SK-N-SH (cell line): Measurements from ENCODE around the gene RAPGEF4. TPM values are rescaled to one million over a fixed set of nuclear protein-coding genes. Genes with fewer than 3 reads are reported as not detected.

Experiments
- CTCF ChIA-PET: fragments of 300-600, 350-600 bp; formaldehyde crosslinking; extraction: SDS; loops from one replicate; lab custom pipeline; 2021; lab: Yijun Ruan, JAX
- POLR2A ChIA-PET: fragments of 350-600 bp; sonication (Branson Sonifier 250); formaldehyde crosslinking; extraction: SDS; loops from one replicate; lab custom pipeline; 2020; ENCODE audit warnings: antibody characterized with exemption, inconsistent platforms; lab: Yijun Ruan, JAX
- DNase-seq: peaks from one replicate; pipeline ENCODE4 v3.0.0; 2012
- H2AFZ ChIP-seq: fragments of 200-600 bp; sonication (generic); 2 replicates; pipeline ENCODE4 v1.8.1; 2016; ENCODE audit warnings: antibody characterized with exemption, mild to moderate bottlenecking, low read depth
- H3F3A ChIP-seq: fragments of 200-600 bp; sonication (generic); replicated peaks from 2 replicates; pipeline ENCODE3; 2016; ENCODE audit warnings: antibody characterized with exemption, mild to moderate bottlenecking; ENCODE audit not compliant: insufficient read depth
- H3K27ac ChIP-seq, 2 experiments: fragments of 200-500 bp in 1 of 2; fragments of 200-600 bp in 1 of 2; sonication (Bioruptor generic) in 1 of 2; sonication (generic), shearing (Covaris generic) in 1 of 2; 2 replicates each; pipeline versions ENCODE4 v1.5.1 to v1.6.1; 2014 to 2016; ENCODE audit warnings: low read depth in 2 of 2, inconsistent platforms in 1 of 2, low read length in 1 of 2, mild to moderate bottlenecking in 1 of 2, mixed read lengths in 1 of 2
- H3K27me3 ChIP-seq: fragments of 200-600 bp; sonication (generic), shearing (Covaris generic); 2 replicates; pipeline ENCODE4 v1.6.1; 2016; ENCODE audit warnings: mixed run types; ENCODE audit not compliant: insufficient read depth
- H3K36me3 ChIP-seq, 2 experiments: fragments of 200-500 bp in 1 of 2; fragments of 200-600 bp in 1 of 2; sonication (Bioruptor generic) in 1 of 2; sonication (generic) in 1 of 2; replicated peaks in 1 of 2; 2 replicates each; pipeline versions ENCODE3 to v1.5.1; 2014 to 2016; ENCODE audit warnings: low read length in 1 of 2, mild to moderate bottlenecking in 1 of 2; ENCODE audit not compliant: insufficient read depth in 2 of 2, control insufficient read depth in 1 of 2
- H3K4me1 ChIP-seq, 2 experiments: fragments of 200-500 bp in 1 of 2; fragments of 200-600 bp in 1 of 2; sonication (Bioruptor generic) in 1 of 2; sonication (generic), shearing (Covaris generic) in 1 of 2; 2 replicates each; pipeline versions ENCODE4 v1.5.1 to v1.6.1; 2014 to 2016; ENCODE audit warnings: low read depth in 1 of 2, low read length in 1 of 2, mixed run types in 1 of 2; ENCODE audit not compliant: insufficient read depth in 2 of 2, control insufficient read depth in 1 of 2
- H3K4me2 ChIP-seq: fragments of 200-600 bp; sonication (generic), shearing (Covaris generic); 2 replicates; pipeline ENCODE4 v1.6.1; 2017; ENCODE audit warnings: mixed run types
- H3K4me3 ChIP-seq, 2 experiments: fragments of 200-500 bp in 1 of 2; fragments of 200-600 bp in 1 of 2; sonication (Bioruptor generic) in 1 of 2; sonication (generic), shearing (Covaris generic) in 1 of 2; 2 replicates each; pipeline versions ENCODE4 v1.5.1 to v1.8.1; 2014 to 2016; ENCODE audit warnings: low read depth in 2 of 2, inconsistent platforms in 1 of 2, low read length in 1 of 2, mild to moderate bottlenecking in 1 of 2, mixed read lengths in 1 of 2, moderate library complexity in 1 of 2
- H3K79me2 ChIP-seq: fragments of 200-600 bp; sonication (generic); 2 replicates; pipeline ENCODE4 v1.8.1; 2017; ENCODE audit warnings: mild to moderate bottlenecking; ENCODE audit not compliant: insufficient read depth
- H3K9ac ChIP-seq: fragments of 200-600 bp; sonication (generic); 2 replicates; pipeline ENCODE4 v1.6.1; 2017; ENCODE audit warnings: mixed run types
- H3K9me2 ChIP-seq: fragments of 200-600 bp; sonication (generic); 2 replicates; pipeline ENCODE4 v1.6.1; 2017; ENCODE audit warnings: mixed run types
- H3K9me3 ChIP-seq: fragments of 200-600 bp; sonication (generic); 2 replicates; pipeline ENCODE4 v1.6.1; 2017; ENCODE audit warnings: mixed run types, mild to moderate bottlenecking, moderate library complexity
- H4K20me1 ChIP-seq: fragments of 200-600 bp; sonication (generic); 2 replicates; pipeline ENCODE4 v1.6.1; 2017; ENCODE audit warnings: mild to moderate bottlenecking, mixed run types; ENCODE audit not compliant: insufficient read depth
- ELF1 ChIP-seq: IDR thresholded peaks from 2 replicates; pipeline ENCODE4 v1.4.0; 2012
- EP300 ChIP-seq, 2 experiments: IDR thresholded peaks; 2 replicates each; pipeline versions ENCODE4 v1.4.0 to v1.6.1; 2012; ENCODE audit warnings: borderline replicate concordance in 1 of 2, low read depth in 1 of 2, low read length in 1 of 2
- FOXM1 ChIP-seq: IDR thresholded peaks from 2 replicates; pipeline ENCODE4 v1.4.0; 2012; ENCODE audit warnings: low read depth, mild to moderate bottlenecking
- JUND ChIP-seq: IDR thresholded peaks from 2 replicates; pipeline ENCODE4 v1.4.0; 2012
- MAX ChIP-seq: IDR thresholded peaks from 2 replicates; pipeline ENCODE4 v1.4.0; 2012; ENCODE audit warnings: low read depth
- MEF2A ChIP-seq: IDR thresholded peaks from 2 replicates; pipeline ENCODE4 v1.4.0; 2012; ENCODE audit warnings: low read depth, borderline replicate concordance
- MXI1 ChIP-seq: IDR thresholded peaks from 2 replicates; pipeline ENCODE4 v1.6.1; 2012; ENCODE audit warnings: mild to moderate bottlenecking, low read depth, low read length, improper control_type of control experiment
- RAD21 ChIP-seq: IDR thresholded peaks from 2 replicates; pipeline ENCODE4 v1.6.1; 2012; ENCODE audit warnings: mild to moderate bottlenecking, low read length
- RCOR1 ChIP-seq: fragments of 150-350 bp; IDR thresholded peaks from 2 replicates; pipeline ENCODE4 v1.6.1; 2017; ENCODE audit warnings: antibody characterized with exemption, low read length
- REST ChIP-seq: IDR thresholded peaks from 2 replicates; pipeline ENCODE4 v1.6.1; 2012; ENCODE audit warnings: mild to moderate bottlenecking, low read depth, low read length, moderate library complexity
- RFX5 ChIP-seq: IDR thresholded peaks from 2 replicates; pipeline ENCODE4 v1.6.1; 2012; ENCODE audit warnings: mild to moderate bottlenecking, improper control_type of control experiment, low read length
- SMC3 ChIP-seq: IDR thresholded peaks from 2 replicates; pipeline ENCODE4 v1.6.1; 2012; ENCODE audit warnings: low read depth, low read length, improper control_type of control experiment
- TAF1 ChIP-seq: IDR thresholded peaks from 2 replicates; pipeline ENCODE4 v1.6.1; 2012; ENCODE audit warnings: low read depth, mild to moderate bottlenecking, low read length, moderate library complexity, borderline replicate concordance
- TCF12 ChIP-seq: IDR thresholded peaks from 2 replicates; pipeline ENCODE4 v1.4.0; 2012
- TEAD4 ChIP-seq: IDR thresholded peaks from 2 replicates; pipeline ENCODE4 v1.4.0; 2012; ENCODE audit warnings: mild to moderate bottlenecking, borderline replicate concordance; ENCODE audit not compliant: insufficient read depth
- USF2 ChIP-seq: fragments of 150-350 bp; IDR thresholded peaks from 2 replicates; pipeline ENCODE4 v1.6.1; 2017; ENCODE audit warnings: antibody characterized with exemption, low read length, low read depth, borderline replicate concordance
- ZBTB33 ChIP-seq: IDR thresholded peaks from 2 replicates; pipeline ENCODE4 v1.4.0; 2012; ENCODE audit warnings: low read depth, borderline replicate concordance
- WGBS: methylation state at CpG from one replicate; pipeline ENCODE4 v1.1.6; 2017; ENCODE audit warnings: low lambda C conversion rate; 5-methylcytosine and 5-hydroxymethylcytosine counted together
- polyA plus RNA-seq, 3 experiments: library from polyadenylated mRNA; depleted of rRNA; stranded (reverse); fragments of >200 nt; gene quantifications; 2 replicates each; pipeline ENCODE4 v1.2.3, GENCODE V29; 2012

Gene RAPGEF4
- polyA plus RNA-seq, 1 of the 3 experiments (the other 2 are of a cell fraction), result 0.30 TPM

DNA sequence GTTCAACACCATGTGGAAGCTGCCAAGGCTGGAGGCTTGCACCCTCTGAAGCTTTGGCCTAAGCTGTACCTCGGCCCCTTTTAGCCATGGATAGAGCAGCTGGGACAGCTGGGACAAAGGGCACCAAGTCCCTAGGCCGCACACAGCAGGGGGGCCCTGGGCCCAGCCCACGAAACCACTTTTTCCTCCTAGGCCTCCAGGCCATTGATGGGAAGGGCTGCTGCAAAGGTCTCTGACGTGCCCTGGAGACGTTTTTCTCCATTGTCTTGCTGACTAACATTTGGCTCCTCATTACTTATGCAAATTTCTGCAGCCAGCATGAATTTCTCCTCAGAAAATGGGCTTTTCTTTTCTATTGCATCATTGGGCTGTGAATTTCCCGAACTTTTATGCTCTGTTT lies 13.7 kb downstream of the RAPGEF4 start:
- no peak overlapping the region for H3K4me2 ChIP-seq
- no peaks in the 10 kb centered on the region for H3K9me2 ChIP-seq
- DNase-seq, result no peak
- ChIA-PET POLR2A (no interaction called here), CTCF (no interaction called here)
- H2AFZ ChIP-seq, result no peak overlapping the region
- no peaks in the 10 kb centered on the region for H3F3A ChIP-seq
- H3K79me2 ChIP-seq, result no peaks in the 10 kb centered on the region
- no peaks in the 10 kb centered on the region for H3K36me3 ChIP-seq
- H3K27me3 ChIP-seq, result no peaks in the 10 kb centered on the region
- no peaks in the 10 kb centered on the region for H4K20me1 ChIP-seq
- TF ChIP-seq EP300 (IDR thresholded peaks at IDR 0.05; ENCODE audit: borderline replicate concordance in 1 of 2, low read depth in 1 of 2, low read length in 1 of 2) (no peak), USF2 (no peak)
- no peaks in the 10 kb centered on the region for H3K9me3 ChIP-seq
- WGBS, result 33% methylated on average over 6 of the region's 6 CpGs
- no peak overlapping the region for H3K27ac ChIP-seq
- H3K4me1 ChIP-seq, result no peaks in the 10 kb centered on the region; a peak in 1 of 4 replicates
- no peak overlapping the region for H3K4me3 ChIP-seq
- no peak overlapping the region for H3K9ac ChIP-seq

DNA sequence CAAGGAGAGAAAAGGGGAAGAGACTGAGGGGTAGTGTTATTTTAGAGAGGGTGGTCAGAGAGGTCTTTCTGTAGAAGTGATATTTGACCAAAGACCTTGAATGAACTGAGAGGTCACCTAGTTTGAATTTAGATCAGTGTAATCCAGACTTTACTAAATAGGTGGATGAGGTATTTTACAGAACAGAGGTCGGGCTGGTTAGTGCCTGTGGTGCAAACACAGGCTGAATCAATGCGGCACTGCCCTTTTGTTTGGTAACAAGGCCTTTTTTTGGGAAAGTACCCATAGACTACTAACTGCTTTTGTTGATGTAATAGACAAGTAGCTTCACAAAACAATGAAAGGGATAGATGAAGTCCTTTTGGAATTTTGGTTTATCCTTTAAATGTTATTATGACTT lies 15.9 kb downstream of the RAPGEF4 start:
- H2AFZ ChIP-seq, result no peak overlapping the region
- H3F3A ChIP-seq, result no peaks in the 10 kb centered on the region
- DNase-seq, result no peak
- H4K20me1 ChIP-seq, result no peaks in the 10 kb centered on the region
- H3K4me2 ChIP-seq, result no peak overlapping the region
- no peak overlapping the region for H3K4me3 ChIP-seq
- no peaks in the 10 kb centered on the region for H3K27me3 ChIP-seq
- H3K9me3 ChIP-seq, result no peaks in the 10 kb centered on the region
- TF ChIP-seq JUND, result no peak
- TF ChIP-seq ELF1, result no peak
- TF ChIP-seq FOXM1, result no peak
- TF ChIP-seq TAF1, result no peak
- TF ChIP-seq REST, result no peak
- TF ChIP-seq RCOR1, result no peak
- no peak for TF ChIP-seq MXI1
- TF ChIP-seq MAX, result no peak
- no peak for TF ChIP-seq TCF12
- no peak for TF ChIP-seq MEF2A
- no peak for TF ChIP-seq RFX5
- no peak for TF ChIP-seq TEAD4
- TF ChIP-seq RAD21, result no peak
- TF ChIP-seq ZBTB33, result no peak
- TF ChIP-seq SMC3, result no peak
- ChIA-PET POLR2A (no interaction called here), CTCF (no interaction called here)
- no peaks in the 10 kb centered on the region for H3K79me2 ChIP-seq
- H3K9me2 ChIP-seq, result no peaks in the 10 kb centered on the region
- 16% methylated on average over 2 of the region's 2 CpGs for WGBS
- H3K27ac ChIP-seq, result no peak overlapping the region
- no peaks in the 10 kb centered on the region for H3K36me3 ChIP-seq
- no peak overlapping the region for H3K9ac ChIP-seq
- no peaks in the 10 kb centered on the region; a peak in 1 of 4 replicates for H3K4me1 ChIP-seq
